ENCODE data around the gene FEM1B.
A peak's percentile ranks its signal among the peaks of the same experiment; 100 is the strongest.

The FEM1B gene

GRCh38 chr15:68268405-68268804 lies 9.1 kb upstream of the FEM1B start:
- Histone ChIP-seq H3K9me3 (ENCODE audit: control insufficient read depth, insufficient read depth, low read length) (no peaks in the 10 kb centered on the region), H3K9ac (ENCODE audit: low read depth, low read length) (no peak overlapping the region), H3K36me3 (ENCODE audit: insufficient read depth, low read length) (no peaks in the 10 kb centered on the region), H3K4me1 (ENCODE audit: insufficient read depth, low read length) (peaks cover 39% of the 10 kb centered on the region)

GRCh38 chr15:68271854-68272471 lies 5.6 kb upstream of the FEM1B start:
- no peaks in the 10 kb centered on the region for H3K9me3 ChIP-seq (ENCODE audit: control insufficient read depth, insufficient read depth, low read length)
- H3K36me3 ChIP-seq (ENCODE audit: insufficient read depth, low read length): no peaks in the 10 kb centered on the region
- H3K4me1 ChIP-seq (ENCODE audit: insufficient read depth, low read length): peaks cover 19% of the 10 kb centered on the region
- H3K9ac ChIP-seq (ENCODE audit: low read depth, low read length): no peak overlapping the region

GRCh38 chr15:68272721-68273271 lies 4.7 kb upstream of the FEM1B start:
- H3K4me1 ChIP-seq (ENCODE audit: insufficient read depth, low read length): peaks cover 19% of the 10 kb centered on the region

GRCh38 chr15:68274201-68274848 lies 3.2 kb upstream of the FEM1B start:
- Histone ChIP-seq H3K4me1 (ENCODE audit: insufficient read depth, low read length) (peaks cover 19% of the 10 kb centered on the region), H3K9me3 (ENCODE audit: control insufficient read depth, insufficient read depth, low read length) (no peaks in the 10 kb centered on the region), H3K9ac (ENCODE audit: low read depth, low read length) (no peak overlapping the region), H3K36me3 (ENCODE audit: insufficient read depth, low read length) (no peaks in the 10 kb centered on the region)

More at GRCh38 chr15:68272721-68273271, 4.7 kb upstream of the FEM1B start:
- H3K9ac ChIP-seq (ENCODE audit: low read depth, low read length): no peak overlapping the region
- no peaks in the 10 kb centered on the region for H3K9me3 ChIP-seq (ENCODE audit: control insufficient read depth, insufficient read depth, low read length)
- H3K36me3 ChIP-seq (ENCODE audit: insufficient read depth, low read length): no peaks in the 10 kb centered on the region

- H3K9ac ChIP-seq (ENCODE audit: low read depth, low read length): no peak overlapping the region
- H3K9me3 ChIP-seq (ENCODE audit: control insufficient read depth, insufficient read depth, low read length): no peaks in the 10 kb centered on the region
- no peaks in the 10 kb centered on the region for H3K36me3 ChIP-seq (ENCODE audit: insufficient read depth, low read length)
- H3K4me1 ChIP-seq (ENCODE audit: insufficient read depth, low read length): peaks cover 19% of the 10 kb centered on the region
Measured at GRCh38 chr15:68275165-68275746, 2.3 kb upstream of the FEM1B start.

- Histone ChIP-seq H3K9ac (ENCODE audit: low read depth, low read length) (peak overlapping the region; percentile 71), H3K4me1 (ENCODE audit: insufficient read depth, low read length) (peaks cover 15% of the 10 kb centered on the region)
Measured at GRCh38 chr15:68276668-68277067, 877 bp upstream of the FEM1B start.

GRCh38 chr15:68277131-68277602 lies 378 bp upstream of the FEM1B start:
- Histone ChIP-seq H3K9me3 (ENCODE audit: control insufficient read depth, insufficient read depth, low read length) (no peaks in the 10 kb centered on the region), H3K4me1 (ENCODE audit: insufficient read depth, low read length) (peaks cover 15% of the 10 kb centered on the region), H3K36me3 (ENCODE audit: insufficient read depth, low read length) (no peaks in the 10 kb centered on the region), H3K9ac (ENCODE audit: low read depth, low read length) (peak overlapping the region; percentile 71)

More at GRCh38 chr15:68276668-68277067, 877 bp upstream of the FEM1B start:
- H3K36me3 ChIP-seq (ENCODE audit: insufficient read depth, low read length): no peaks in the 10 kb centered on the region
- H3K9me3 ChIP-seq (ENCODE audit: control insufficient read depth, insufficient read depth, low read length): no peaks in the 10 kb centered on the region

GRCh38 chr15:68278345-68278594 lies 725 bp downstream of the FEM1B start:
- no peaks in the 10 kb centered on the region for H3K9me3 ChIP-seq (ENCODE audit: control insufficient read depth, insufficient read depth, low read length)
- H3K4me1 ChIP-seq (ENCODE audit: insufficient read depth, low read length): peaks cover 11% of the 10 kb centered on the region
- H3K9ac ChIP-seq (ENCODE audit: low read depth, low read length): peak overlapping the region; percentile 71
- no peaks in the 10 kb centered on the region for H3K36me3 ChIP-seq (ENCODE audit: insufficient read depth, low read length)

- Histone ChIP-seq H3K9ac (ENCODE audit: low read depth, low read length) (peak overlapping the region; percentile 71), H3K4me1 (ENCODE audit: insufficient read depth, low read length) (peaks cover 11% of the 10 kb centered on the region), H3K9me3 (ENCODE audit: control insufficient read depth, insufficient read depth, low read length) (no peaks in the 10 kb centered on the region), H3K36me3 (ENCODE audit: insufficient read depth, low read length) (no peaks in the 10 kb centered on the region)
Measured at GRCh38 chr15:68278595-68279405, 1.3 kb downstream of the FEM1B start.

- Histone ChIP-seq H3K4me1 (ENCODE audit: insufficient read depth, low read length) (peaks cover 11% of the 10 kb centered on the region), H3K36me3 (ENCODE audit: insufficient read depth, low read length) (0 out of 2 replicates have a peak, but pooled peaks cover 4% of the 10 kb centered on the region), H3K9me3 (ENCODE audit: control insufficient read depth, insufficient read depth, low read length) (no peaks in the 10 kb centered on the region), H3K9ac (ENCODE audit: low read depth, low read length) (peak overlapping the region; percentile 71; the same call in 1 of the 2 replicates)
Measured at GRCh38 chr15:68279779-68280753, 2.5 kb downstream of the FEM1B start.

GRCh38 chr15:68281008-68281407 lies 3.5 kb downstream of the FEM1B start:
- Histone ChIP-seq H3K9me3 (ENCODE audit: control insufficient read depth, insufficient read depth, low read length) (no peaks in the 10 kb centered on the region), H3K9ac (ENCODE audit: low read depth, low read length) (peak overlapping the region; percentile 27; the same call in 1 of the 2 replicates), H3K4me1 (ENCODE audit: insufficient read depth, low read length) (peaks cover 11% of the 10 kb centered on the region), H3K36me3 (ENCODE audit: insufficient read depth, low read length) (0 out of 2 replicates have a peak, but pooled peaks cover 4% of the 10 kb centered on the region)

GRCh38 chr15:68283401-68283800 lies 5.9 kb downstream of the FEM1B start:
- Histone ChIP-seq H3K9ac (ENCODE audit: low read depth, low read length) (no peak overlapping the region), H3K4me1 (ENCODE audit: insufficient read depth, low read length) (peaks cover 11% of the 10 kb centered on the region)

GRCh38 chr15:68284616-68285258 lies 7.2 kb downstream of the FEM1B start:
- H3K9ac ChIP-seq (ENCODE audit: low read depth, low read length): no peak overlapping the region
- H3K9me3 ChIP-seq (ENCODE audit: control insufficient read depth, insufficient read depth, low read length): no peaks in the 10 kb centered on the region
- H3K36me3 ChIP-seq (ENCODE audit: insufficient read depth, low read length): peaks cover 9% of the 10 kb centered on the region
- peaks cover 11% of the 10 kb centered on the region for H3K4me1 ChIP-seq (ENCODE audit: insufficient read depth, low read length)

More at GRCh38 chr15:68283401-68283800, 5.9 kb downstream of the FEM1B start:
- Histone ChIP-seq H3K9me3 (ENCODE audit: control insufficient read depth, insufficient read depth, low read length) (no peaks in the 10 kb centered on the region), H3K36me3 (ENCODE audit: insufficient read depth, low read length) (0 out of 2 replicates have a peak, but pooled peaks cover 4% of the 10 kb centered on the region)

Data from ES-I3 (cell line).